ENCODE data around the gene CERS6. TPM values are rescaled to one million over a fixed set of nuclear protein-coding genes. Genes with fewer than 3 reads are reported as not detected.

Gene CERS6
- polyA plus RNA-seq, 3 donors: 5.3 to 13.2 (median 8.3) TPM

- WGBS, 3 donors: 92 to 99% (median 94%) methylated on average over 2 of the region's 2 CpGs
- no peak overlapping the region for H3K27ac ChIP-seq (ENCODE audit: low read depth, low read length)
These were observed 259.8 kb downstream of the CERS6 start for GRCh38 chr2:168715849-168716248.

- no peak overlapping the region for H3K27ac ChIP-seq (ENCODE audit: low read depth, low read length)
These were observed 260.8 kb downstream of the CERS6 start for GRCh38 chr2:168716839-168717238.

- 43 to 60% (median 51%) methylated on average over 3 of the region's 3 CpGs for WGBS, 3 donors
- H3K27ac ChIP-seq (ENCODE audit: low read depth, low read length): no peak overlapping the region
These were observed 261.9 kb downstream of the CERS6 start for GRCh38 chr2:168717790-168718502.

- WGBS, 3 donors: 68 to 82% (median 77%) methylated on average over 2 of the region's 2 CpGs
- no peak overlapping the region for H3K27ac ChIP-seq (ENCODE audit: low read depth, low read length)
These were observed 262.6 kb downstream of the CERS6 start for GRCh38 chr2:168718622-168719021.

- H3K27ac ChIP-seq (ENCODE audit: low read depth, low read length): no peak overlapping the region
These were observed 263.4 kb downstream of the CERS6 start for GRCh38 chr2:168719446-168719845.

- WGBS, 3 donors: 28 to 59% (median 47%) methylated on average over 2 of the region's 2 CpGs
- no peak overlapping the region for H3K27ac ChIP-seq (ENCODE audit: low read depth, low read length)
These were observed 266.5 kb downstream of the CERS6 start for GRCh38 chr2:168722592-168722991.

GRCh38 chr2:168723275-168723899 lies 267.3 kb downstream of the CERS6 start:
- no peak overlapping the region for H3K27ac ChIP-seq (ENCODE audit: low read depth, low read length)
- 58 to 78% (median 76%) methylated on average over 3 of the region's 3 CpGs for WGBS, 3 donors

GRCh38 chr2:168726375-168726774 lies 270.3 kb downstream of the CERS6 start:
- 77 to 92% (median 91%) methylated on average over 3 of the region's 3 CpGs for WGBS, 3 donors
- H3K27ac ChIP-seq (ENCODE audit: low read depth, low read length): no peak overlapping the region

GRCh38 chr2:168727904-168728470 lies 271.9 kb downstream of the CERS6 start:
- H3K27ac ChIP-seq (ENCODE audit: low read depth, low read length): no peak overlapping the region

GRCh38 chr2:168729455-168729854 lies 273.4 kb downstream of the CERS6 start:
- no peak overlapping the region for H3K27ac ChIP-seq (ENCODE audit: low read depth, low read length)
- 97 to 98% (median 97%) methylated on average over 2 of the region's 2 CpGs for WGBS, 3 donors

More at GRCh38 chr2:168727904-168728470, 271.9 kb downstream of the CERS6 start:
- 66 to 95% (median 88%) methylated on average over 2 to 5 of the region's 5 CpGs for WGBS, 3 donors

- no peak overlapping the region for H3K27ac ChIP-seq (ENCODE audit: low read depth, low read length)
- 90 to 91% (median 90%) methylated on average over 4 of the region's 4 CpGs for WGBS, 3 donors
These were observed 274.3 kb downstream of the CERS6 start for GRCh38 chr2:168730344-168730743.

GRCh38 chr2:168731002-168731401 lies 274.9 kb downstream of the CERS6 start:
- 80 to 85% (median 84%) methylated on average over 2 of the region's 2 CpGs for WGBS, 3 donors

GRCh38 chr2:168731616-168732015 lies 275.5 kb downstream of the CERS6 start:
- 51 to 81% (median 68%) methylated on average over 3 of the region's 3 CpGs for WGBS, 3 donors
- no peak overlapping the region for H3K27ac ChIP-seq (ENCODE audit: low read depth, low read length)

More at GRCh38 chr2:168731002-168731401, 274.9 kb downstream of the CERS6 start:
- H3K27ac ChIP-seq (ENCODE audit: low read depth, low read length): no peak overlapping the region

GRCh38 chr2:168732100-168732499 lies 276.0 kb downstream of the CERS6 start:
- H3K27ac ChIP-seq (ENCODE audit: low read depth, low read length): no peak overlapping the region
- 84 to 87% (median 85%) methylated on average over 2 of the region's 2 CpGs for WGBS, 3 donors

- H3K27ac ChIP-seq (ENCODE audit: low read depth, low read length): no peak overlapping the region
These were observed 276.4 kb downstream of the CERS6 start for GRCh38 chr2:168732506-168732905.

GRCh38 chr2:168734199-168734760 lies 278.2 kb downstream of the CERS6 start:
- 90 to 95% (median 92%) methylated on average over 6 of the region's 6 CpGs for WGBS, 3 donors
- no peak overlapping the region for H3K27ac ChIP-seq (ENCODE audit: low read depth, low read length)

GRCh38 chr2:168736649-168737445 lies 280.8 kb downstream of the CERS6 start:
- WGBS, 3 donors: 90 to 93% (median 91%) methylated on average over 12 of the region's 12 CpGs

GRCh38 chr2:168738062-168738461 lies 282.0 kb downstream of the CERS6 start:
- H3K27ac ChIP-seq (ENCODE audit: low read depth, low read length): no peak overlapping the region
- 69 to 92% (median 88%) methylated on average over 1 of the region's 1 CpG for WGBS, 3 donors

More at GRCh38 chr2:168736649-168737445, 280.8 kb downstream of the CERS6 start:
- no peak overlapping the region for H3K27ac ChIP-seq (ENCODE audit: low read depth, low read length)

GRCh38 chr2:168740360-168740759 lies 284.3 kb downstream of the CERS6 start:
- WGBS, 3 donors: 97 to 98% (median 98%) methylated on average over 3 of the region's 3 CpGs
- H3K27ac ChIP-seq (ENCODE audit: low read depth, low read length): no peak overlapping the region

Data from adipose tissue (tissue), 3 donors.